HCT116 (cell line): ENCODE results near the gene INPP5F. TPM values are rescaled to one million over a fixed set of nuclear protein-coding genes. Genes with fewer than 3 reads are reported as not detected.

Source experiments
- ATAC-seq: fragments of 200-7000 bp; cut with Tn5 transposase; 2 replicates; pipeline ENCODE4 v1.9.1; 2020; ENCODE audit warnings: mild to moderate bottlenecking, moderate library complexity
- BruUV-seq: library from RNA; stranded (reverse); fragments of 400-500 nt; replicated peaks from 2 replicates; lab custom pipeline; 2021; lab: Mats Ljungman, UMichigan
- CTCF ChIA-PET: fragments of 300-600 bp; sonication (Branson Sonifier 250); formaldehyde crosslinking; loops from one replicate; lab custom pipeline; 2021; ENCODE audit warnings: antibody characterized with exemption; lab: Charles Lee
- POLR2A ChIA-PET: fragments of 300-600, 350-600 bp; sonication (Branson Sonifier 250); formaldehyde crosslinking; loops from one replicate; lab custom pipeline; 2021; ENCODE audit warnings: antibody characterized with exemption; lab: Charles Lee
- RAD21 ChIA-PET, 2 experiments: fragments of 300-600 bp; sonication (Branson Sonifier 250); formaldehyde crosslinking; loops; one replicate each; lab custom pipeline; 2023; ENCODE audit warnings: low total read pairs in 2 of 2; ENCODE audit not compliant: uncharacterized antibody in 2 of 2, unreplicated experiment in 2 of 2, low non-redundant PET in 1 of 2; lab: Charles Lee
- DNase-seq: peaks from one replicate; pipeline ENCODE4 v3.0.0-alpha.2; 2010; ENCODE audit warnings: low read depth, low spot score
- H2AFZ ChIP-seq: fragments of 200-600 bp; shearing (Covaris generic), sonication (generic); 2 replicates; pipeline ENCODE4 v1.6.1; 2017; ENCODE audit warnings: low read depth, mixed run types, mixed read lengths, antibody characterized with exemption, low read length; ENCODE audit not compliant: poor library complexity, severe bottlenecking
- H3K27ac ChIP-seq: 2 replicates; pipeline ENCODE4 v1.5.1; 2012; ENCODE audit warnings: low read depth, low read length
- H3K27me3 ChIP-seq: fragments of 200-600 bp; sonication (generic); 2 replicates; pipeline ENCODE4 v1.6.1; 2016; ENCODE audit warnings: mixed run types, low read length, mixed read lengths; ENCODE audit not compliant: insufficient read depth
- H3K36me3 ChIP-seq, 2 experiments: fragments of 200-500 bp in 1 of 2; fragments of 200-600 bp in 1 of 2; sonication (Bioruptor generic) in 1 of 2; sonication (generic) in 1 of 2; 2 replicates each; pipeline versions ENCODE4 v1.5.1 to v1.6.1; 2014 to 2016; ENCODE audit warnings: low read length in 2 of 2, inconsistent platforms in 1 of 2, mixed read lengths in 1 of 2, mixed run types in 1 of 2; ENCODE audit not compliant: insufficient read depth in 2 of 2, control insufficient read depth in 1 of 2
- H3K4me1 ChIP-seq, 2 experiments: fragments of 200-600 bp in 1 of 2; sonication (generic) in 1 of 2; 2 replicates each; pipeline versions ENCODE4 v1.5.1 to v1.6.1; 2012 to 2017; ENCODE audit warnings: low read length in 2 of 2, inconsistent platforms in 1 of 2, mild to moderate bottlenecking in 1 of 2, mixed read lengths in 1 of 2, mixed run types in 1 of 2, moderate library complexity in 1 of 2; ENCODE audit not compliant: insufficient read depth in 2 of 2, control insufficient read depth in 1 of 2
- H3K4me2 ChIP-seq: fragments of 200-600 bp; sonication (generic); 2 replicates; pipeline ENCODE4 v1.6.1; 2017; ENCODE audit warnings: mixed run types, low read length, mixed read lengths
- H3K4me3 ChIP-seq, 2 experiments: fragments of 200-600 bp in 1 of 2; sonication (generic) in 1 of 2; replicated peaks in 1 of 2; 2 replicates each; pipeline ENCODE4 v1.5.1; 2011 to 2016; ENCODE audit warnings: low read length in 2 of 2, control low read depth in 1 of 2, low read depth in 1 of 2, mild to moderate bottlenecking in 1 of 2, mixed read lengths in 1 of 2, mixed run types in 1 of 2
- H3K79me2 ChIP-seq: fragments of 200-600 bp; sonication (generic); 2 replicates; pipeline ENCODE4 v1.6.1; 2017; ENCODE audit warnings: mild to moderate bottlenecking, mixed run types, low read length, moderate library complexity, mixed read lengths; ENCODE audit not compliant: insufficient read depth
- H3K9ac ChIP-seq: fragments of 200-600 bp; sonication (generic); 2 replicates; pipeline ENCODE4 v1.6.1; 2016; ENCODE audit warnings: low read length, mixed read lengths
- H3K9me2 ChIP-seq: fragments of 200-600 bp; sonication (generic), shearing (Covaris generic); 2 replicates; pipeline ENCODE4 v1.6.1; 2017; ENCODE audit warnings: mixed run types, mild to moderate bottlenecking, moderate library complexity; ENCODE audit not compliant: insufficient read depth
- H3K9me3 ChIP-seq, 2 experiments: fragments of 200-500 bp in 1 of 2; fragments of 200-600 bp in 1 of 2; sonication (Bioruptor generic) in 1 of 2; sonication (generic) in 1 of 2; 2 replicates each; pipeline ENCODE4 v1.6.1; 2014 to 2017; ENCODE audit warnings: low read length in 2 of 2, mixed read lengths in 2 of 2, inconsistent platforms in 1 of 2, low read depth in 1 of 2, mild to moderate bottlenecking in 1 of 2, mixed run types in 1 of 2, moderate library complexity in 1 of 2; ENCODE audit not compliant: control insufficient read depth in 1 of 2, insufficient read depth in 1 of 2
- H4K20me1 ChIP-seq: fragments of 200-600 bp; sonication (generic), shearing (Covaris generic); 2 replicates; pipeline ENCODE4 v1.6.1; 2017; ENCODE audit warnings: mixed run types, mild to moderate bottlenecking, moderate library complexity; ENCODE audit not compliant: insufficient read depth
- CEBPB ChIP-seq: IDR thresholded peaks from 2 replicates; pipeline ENCODE4 v1.6.1; 2012; ENCODE audit warnings: low read depth
- EGR1 ChIP-seq: IDR thresholded peaks from 2 replicates; pipeline ENCODE4 v1.6.1; 2012; ENCODE audit warnings: low read depth
- ELF1 ChIP-seq: IDR thresholded peaks from 2 replicates; pipeline ENCODE4 v1.6.1; 2012; ENCODE audit warnings: low read depth, borderline replicate concordance
- EZH2phosphoT487 ChIP-seq: fragments of 200-600 bp; IDR thresholded peaks from 2 replicates; pipeline ENCODE4 v1.6.1; 2018; ENCODE audit warnings: antibody characterized with exemption, borderline replicate concordance
- POLR2A ChIP-seq: IDR thresholded peaks from 2 replicates; pipeline ENCODE4 v1.7.0; 2011; ENCODE audit warnings: borderline replicate concordance; ENCODE audit not compliant: insufficient read depth, insufficient read length; ENCODE audit errors: extremely low read depth
- RAD21 ChIP-seq: IDR thresholded peaks from 2 replicates; pipeline ENCODE4 v1.6.1; 2012; ENCODE audit warnings: low read depth, mild to moderate bottlenecking
- SP1 ChIP-seq: IDR thresholded peaks from 2 replicates; pipeline ENCODE4 v1.6.1; 2012; ENCODE audit warnings: low read depth
- TCF7L2 ChIP-seq: IDR thresholded peaks from 2 replicates; pipeline ENCODE4 v1.7.0; 2011; ENCODE audit warnings: borderline replicate concordance, inconsistent platforms; ENCODE audit not compliant: insufficient read depth, insufficient read length; ENCODE audit errors: extremely low read depth
- YY1 ChIP-seq: IDR thresholded peaks from 2 replicates; pipeline ENCODE4 v1.6.1; 2011; ENCODE audit warnings: low read length, low read depth, moderate library complexity, mild to moderate bottlenecking; ENCODE audit not compliant: insufficient replicate concordance; ENCODE audit errors: extremely low read depth
- ZFX ChIP-seq: fragments of 450-650 bp; IDR thresholded peaks from 2 replicates; pipeline ENCODE4 v1.6.1; 2017
- ZNF274 ChIP-seq: fragments of 200-500 bp; sonication (Bioruptor generic); IDR thresholded peaks from 2 replicates; pipeline ENCODE4 v1.6.1; 2014; ENCODE audit warnings: mild to moderate bottlenecking, low read depth, low read length, inconsistent platforms
- intact Hi-C: fragments of 100-400 bp; cut with micrococcal nuclease; formaldehyde crosslinking; loops from 2 replicates; pipeline ENCODE4 v1.10.0; 2022
- total RNA-seq: library from RNA; stranded (reverse); gene quantifications from one replicate; pipeline ENCODE4 v1.2.1, GENCODE V29; 2021; ENCODE audit not compliant: unreplicated experiment
- TF ChIP-seq, protein P1 (sequence below): IDR thresholded peaks from 2 replicates; pipeline ENCODE4 v1.6.1; 2011; ENCODE audit warnings: mild to moderate bottlenecking, low read length, moderate library complexity; ENCODE audit not compliant: insufficient replicate concordance; ENCODE audit errors: extremely low read depth
- TF ChIP-seq, protein P2 (sequence below): IDR thresholded peaks from 2 replicates; pipeline ENCODE4 v1.6.1; 2012
- TF ChIP-seq, protein P3 (sequence below): IDR thresholded peaks from 2 replicates; pipeline ENCODE4 v1.6.1; 2012

INPP5F gene
- total RNA-seq, 1 experiment from 2014 or later: 21.6 TPM

DNA sequence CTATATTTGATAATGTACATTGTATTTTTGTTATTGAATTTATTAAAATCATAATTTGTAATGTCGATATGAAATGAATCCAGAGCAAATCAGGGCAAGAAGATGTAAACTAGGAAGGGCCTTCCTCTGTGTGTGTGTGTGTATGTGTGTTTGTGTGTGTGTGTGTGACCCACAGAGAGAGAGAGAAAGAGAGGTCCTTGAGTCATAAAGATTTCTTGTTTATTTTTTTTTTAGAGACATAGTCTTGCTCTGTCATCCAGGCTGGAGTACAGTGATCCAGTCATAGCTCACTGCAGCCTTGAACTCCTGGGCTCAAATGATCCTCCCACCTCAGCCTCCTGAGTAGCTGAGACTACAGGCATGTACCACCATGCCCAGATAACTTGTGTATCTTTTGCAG, 50.7 kb downstream of the INPP5F start:
- POLR2A ChIA-PET: interaction anchor here (1.0 kb wide), 1 partner anchor 51 kb away, joined by 3 read pairs; the partner anchor contains the start of gene INPP5F
- no peaks in the 10 kb centered on the region for H3K36me3 ChIP-seq
- no peaks in the 10 kb centered on the region for H3K4me1 ChIP-seq
- H3K79me2 ChIP-seq: no peaks in the 10 kb centered on the region
- no peaks in the 10 kb centered on the region for H3K9me2 ChIP-seq
- intact Hi-C loops: no loop called here
- RAD21 ChIA-PET: no interaction called here
- H4K20me1 ChIP-seq: no peaks in the 10 kb centered on the region
- BruUV-seq: no TSS peak
- TF ChIP-seq, protein P1, sequence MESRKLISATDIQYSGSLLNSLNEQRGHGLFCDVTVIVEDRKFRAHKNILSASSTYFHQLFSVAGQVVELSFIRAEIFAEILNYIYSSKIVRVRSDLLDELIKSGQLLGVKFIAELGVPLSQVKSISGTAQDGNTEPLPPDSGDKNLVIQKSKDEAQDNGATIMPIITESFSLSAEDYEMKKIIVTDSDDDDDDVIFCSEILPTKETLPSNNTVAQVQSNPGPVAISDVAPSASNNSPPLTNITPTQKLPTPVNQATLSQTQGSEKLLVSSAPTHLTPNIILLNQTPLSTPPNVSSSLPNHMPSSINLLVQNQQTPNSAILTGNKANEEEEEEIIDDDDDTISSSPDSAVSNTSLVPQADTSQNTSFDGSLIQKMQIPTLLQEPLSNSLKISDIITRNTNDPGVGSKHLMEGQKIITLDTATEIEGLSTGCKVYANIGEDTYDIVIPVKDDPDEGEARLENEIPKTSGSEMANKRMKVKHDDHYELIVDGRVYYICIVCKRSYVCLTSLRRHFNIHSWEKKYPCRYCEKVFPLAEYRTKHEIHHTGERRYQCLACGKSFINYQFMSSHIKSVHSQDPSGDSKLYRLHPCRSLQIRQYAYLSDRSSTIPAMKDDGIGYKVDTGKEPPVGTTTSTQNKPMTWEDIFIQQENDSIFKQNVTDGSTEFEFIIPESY: no peak
- TF ChIP-seq, protein P2, sequence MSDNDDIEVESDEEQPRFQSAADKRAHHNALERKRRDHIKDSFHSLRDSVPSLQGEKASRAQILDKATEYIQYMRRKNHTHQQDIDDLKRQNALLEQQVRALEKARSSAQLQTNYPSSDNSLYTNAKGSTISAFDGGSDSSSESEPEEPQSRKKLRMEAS: no peak
- no peak for TF ChIP-seq RAD21
- no peak for TF ChIP-seq ZFX
- no peak for TF ChIP-seq ZNF274
- TF ChIP-seq ELF1: no peak
- TF ChIP-seq POLR2A: no peak
- no peak for TF ChIP-seq SP1
- no peak for TF ChIP-seq TCF7L2
- no peak for TF ChIP-seq EZH2phosphoT487
- no peak for TF ChIP-seq EGR1
- TF ChIP-seq YY1: no peak
- TF ChIP-seq, protein P3, sequence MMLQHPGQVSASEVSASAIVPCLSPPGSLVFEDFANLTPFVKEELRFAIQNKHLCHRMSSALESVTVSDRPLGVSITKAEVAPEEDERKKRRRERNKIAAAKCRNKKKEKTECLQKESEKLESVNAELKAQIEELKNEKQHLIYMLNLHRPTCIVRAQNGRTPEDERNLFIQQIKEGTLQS: no peak
- no peak for TF ChIP-seq CEBPB
- no peak overlapping the region for H3K4me2 ChIP-seq
- ATAC-seq (no peak), DNase-seq (no peak)
- no peak overlapping the region for H3K27ac ChIP-seq
- H3K9me3 ChIP-seq: no peaks in the 10 kb centered on the region
- no peak overlapping the region for H2AFZ ChIP-seq
- CTCF ChIA-PET: no interaction called here
- H3K4me3 ChIP-seq: no peak overlapping the region
- no peaks in the 10 kb centered on the region for H3K27me3 ChIP-seq
- H3K9ac ChIP-seq: no peak overlapping the region
